ENCODE results near the gene CCDC85C. TPM values are rescaled to one million over a fixed set of nuclear protein-coding genes. Genes with fewer than 3 reads are reported as not detected.

Gene CCDC85C
- polyA plus RNA-seq, 1 experiment: 7.2 TPM

DNA sequence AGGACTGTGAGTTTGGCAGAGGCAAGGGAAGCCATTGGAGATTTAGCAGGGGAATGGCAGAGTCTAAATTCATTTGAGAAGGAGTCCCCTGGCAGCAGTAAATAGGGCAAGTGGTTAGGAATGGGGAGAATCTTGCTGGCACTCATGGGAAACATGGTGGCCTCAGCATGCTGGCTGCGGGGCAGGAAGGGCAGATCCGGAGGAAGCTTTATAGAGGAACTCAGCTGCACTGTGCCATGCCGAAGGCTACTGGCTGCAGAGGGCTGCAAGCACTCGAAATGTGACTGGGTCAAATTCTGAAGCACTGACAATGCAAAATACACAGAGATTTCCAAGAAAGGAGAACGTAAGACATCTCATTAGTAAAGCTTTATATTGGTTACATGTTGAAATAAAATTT lies 98.9 kb downstream of the CCDC85C start:
- no peak for DNase-seq (ENCODE audit: low read depth, low spot score)
- Histone ChIP-seq H3K27me3 (ENCODE audit: control insufficient read depth, insufficient read depth, low read length) (no peaks in the 10 kb centered on the region), H3K4me3 (ENCODE audit: low read depth, low read length) (no peak overlapping the region), H3K9me3 (ENCODE audit: control insufficient read depth, insufficient read depth, low read length) (no peaks in the 10 kb centered on the region; the same call in 1 of the 2 replicates), H3K27ac (ENCODE audit: low read depth, low read length) (peak overlapping the region; percentile 21)
- TF ChIP-seq, protein P1, sequence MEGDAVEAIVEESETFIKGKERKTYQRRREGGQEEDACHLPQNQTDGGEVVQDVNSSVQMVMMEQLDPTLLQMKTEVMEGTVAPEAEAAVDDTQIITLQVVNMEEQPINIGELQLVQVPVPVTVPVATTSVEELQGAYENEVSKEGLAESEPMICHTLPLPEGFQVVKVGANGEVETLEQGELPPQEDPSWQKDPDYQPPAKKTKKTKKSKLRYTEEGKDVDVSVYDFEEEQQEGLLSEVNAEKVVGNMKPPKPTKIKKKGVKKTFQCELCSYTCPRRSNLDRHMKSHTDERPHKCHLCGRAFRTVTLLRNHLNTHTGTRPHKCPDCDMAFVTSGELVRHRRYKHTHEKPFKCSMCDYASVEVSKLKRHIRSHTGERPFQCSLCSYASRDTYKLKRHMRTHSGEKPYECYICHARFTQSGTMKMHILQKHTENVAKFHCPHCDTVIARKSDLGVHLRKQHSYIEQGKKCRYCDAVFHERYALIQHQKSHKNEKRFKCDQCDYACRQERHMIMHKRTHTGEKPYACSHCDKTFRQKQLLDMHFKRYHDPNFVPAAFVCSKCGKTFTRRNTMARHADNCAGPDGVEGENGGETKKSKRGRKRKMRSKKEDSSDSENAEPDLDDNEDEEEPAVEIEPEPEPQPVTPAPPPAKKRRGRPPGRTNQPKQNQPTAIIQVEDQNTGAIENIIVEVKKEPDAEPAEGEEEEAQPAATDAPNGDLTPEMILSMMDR (IDR thresholded peaks at IDR 0.05; ENCODE audit: low read depth, low read length): no peak
- POLR2A ChIA-PET: no interaction called here
- CTCF ChIA-PET: no interaction called here

DNA sequence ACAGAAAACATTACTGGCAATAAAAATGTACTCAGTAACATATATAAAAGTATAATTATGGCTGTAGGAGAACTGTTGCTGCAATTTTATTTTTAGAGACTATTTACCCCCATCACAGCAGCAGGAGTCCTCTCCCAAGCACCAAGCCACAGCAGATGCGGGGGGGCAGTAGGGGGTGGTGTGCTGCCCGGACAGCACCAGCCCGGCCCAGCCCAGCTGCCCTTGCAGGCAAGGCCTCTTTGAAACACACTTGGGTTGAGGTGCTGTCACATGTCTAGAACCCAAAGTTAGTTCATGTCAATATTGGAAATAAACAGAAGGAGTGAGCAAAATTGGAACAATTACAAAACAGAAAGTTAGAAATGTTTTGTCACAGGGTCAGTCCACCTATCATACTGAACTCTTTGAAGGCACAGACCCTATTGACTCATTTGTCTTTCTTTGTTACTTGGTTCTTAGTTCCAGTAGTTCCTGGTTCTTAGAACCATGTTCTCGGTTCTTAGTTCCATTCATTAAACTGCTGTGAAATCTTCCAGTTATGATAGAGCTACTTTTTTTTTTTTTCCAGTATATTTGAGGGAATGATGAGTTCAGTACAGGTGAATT lies 100.1 kb downstream of the CCDC85C start:
- Histone ChIP-seq H3K4me3 (ENCODE audit: low read depth, low read length) (no peak overlapping the region), H3K27me3 (ENCODE audit: control insufficient read depth, insufficient read depth, low read length) (no peaks in the 10 kb centered on the region), H3K9me3 (ENCODE audit: control insufficient read depth, insufficient read depth, low read length) (no peaks in the 10 kb centered on the region; the same call in 1 of the 2 replicates), H3K27ac (ENCODE audit: low read depth, low read length) (no peak overlapping the region)
- POLR2A ChIA-PET: no interaction called here
- TF ChIP-seq, protein P1 (IDR thresholded peaks at IDR 0.05; ENCODE audit: low read depth, low read length): no peak
- CTCF ChIA-PET: interaction anchor here (0.6 to 0.7 kb wide), 3 partner anchors 14 to 127 kb away, joined by 3 to 5 read pairs (median 3); no protein-coding TSS in a partner anchor
- no peak for DNase-seq (ENCODE audit: low read depth, low spot score)

DNA sequence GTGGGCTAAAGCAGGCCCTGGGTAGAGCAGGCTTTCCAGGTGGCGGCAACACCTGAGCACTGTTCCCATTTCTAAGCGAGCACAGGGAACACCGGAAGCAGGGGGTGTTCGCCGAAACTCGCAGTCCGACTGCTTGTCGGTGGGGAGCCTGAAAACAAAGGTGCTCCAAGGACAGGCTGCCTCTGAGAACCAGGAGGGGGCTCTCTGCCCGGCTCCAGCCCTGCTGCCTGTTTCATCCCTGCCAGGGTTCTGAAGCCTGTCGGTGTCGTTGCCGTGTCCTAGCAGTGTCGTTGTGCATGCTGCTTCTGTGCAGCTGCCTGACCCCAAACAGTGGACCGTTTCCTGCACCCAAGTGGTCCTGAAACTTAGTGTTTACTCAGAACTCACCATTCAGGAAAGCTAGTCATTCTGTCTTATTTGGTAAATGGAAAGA lies 101.0 kb downstream of the CCDC85C start:
- POLR2A ChIA-PET: no interaction called here
- H3K27ac ChIP-seq (ENCODE audit: low read depth, low read length): no peak overlapping the region
- CTCF ChIA-PET: interaction anchor here (0.6 kb wide), 1 partner anchor 13 kb away, joined by 3 read pairs; no protein-coding TSS in a partner anchor
- no peak overlapping the region for H3K4me3 ChIP-seq (ENCODE audit: low read depth, low read length)
- no peaks in the 10 kb centered on the region for H3K27me3 ChIP-seq (ENCODE audit: control insufficient read depth, insufficient read depth, low read length)
- TF ChIP-seq, protein P1 (IDR thresholded peaks at IDR 0.05; ENCODE audit: low read depth, low read length): no peak
- no peaks in the 10 kb centered on the region; the same call in 1 of the 2 replicates for H3K9me3 ChIP-seq (ENCODE audit: control insufficient read depth, insufficient read depth, low read length)
- DNase-seq (ENCODE audit: low read depth, low spot score): no peak

DNA sequence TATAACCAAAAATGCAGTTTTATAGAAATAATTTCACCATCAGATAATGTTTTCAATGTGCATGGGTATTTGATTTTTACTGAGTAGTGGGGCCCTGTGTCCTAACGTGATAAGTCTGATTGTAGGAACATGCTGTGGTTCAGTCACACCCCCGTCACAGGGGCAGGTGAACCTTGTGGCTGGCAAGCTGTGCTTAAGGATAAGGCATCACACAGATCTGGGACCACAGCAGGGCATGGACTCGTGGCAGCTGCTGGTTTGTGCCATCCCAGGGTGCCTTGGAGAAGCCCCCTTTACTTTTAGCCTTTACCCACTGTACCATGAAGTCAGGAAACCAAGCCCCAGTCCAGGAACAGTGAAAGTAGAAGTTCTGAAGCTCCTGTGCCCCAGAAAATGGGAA lies 106.1 kb downstream of the CCDC85C start:
- ChIA-PET POLR2A (no interaction called here), CTCF (no interaction called here)
- no peaks in the 10 kb centered on the region for H3K27me3 ChIP-seq (ENCODE audit: control insufficient read depth, insufficient read depth, low read length)
- TF ChIP-seq, protein P1 (IDR thresholded peaks at IDR 0.05; ENCODE audit: low read depth, low read length): no peak
- H3K9me3 ChIP-seq (ENCODE audit: control insufficient read depth, insufficient read depth, low read length): no peaks in the 10 kb centered on the region; the same call in 1 of the 2 replicates
- H3K4me3 ChIP-seq (ENCODE audit: low read depth, low read length): no peak overlapping the region
- no peak overlapping the region for H3K27ac ChIP-seq (ENCODE audit: low read depth, low read length)
- no peak for DNase-seq (ENCODE audit: low read depth, low spot score)

DNA sequence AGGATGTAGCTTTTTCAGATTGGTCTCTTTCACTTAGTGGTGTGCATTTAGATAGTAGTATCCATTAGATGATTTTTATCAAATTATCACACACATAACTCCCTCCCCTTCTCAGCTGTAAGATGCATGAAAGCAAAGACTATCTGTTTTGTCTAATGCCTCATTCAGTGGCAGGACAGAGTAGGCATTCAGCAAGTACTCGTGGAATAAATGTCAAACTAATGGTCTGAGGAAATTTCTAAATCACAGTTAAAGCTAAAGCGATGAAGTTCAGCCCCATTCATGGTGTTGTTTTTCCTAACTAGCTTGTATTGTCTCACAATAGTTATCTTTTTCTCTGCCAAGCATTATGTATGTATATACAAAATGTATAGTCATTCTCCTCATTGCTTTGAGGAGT lies 106.7 kb downstream of the CCDC85C start:
- TF ChIP-seq, protein P1 (IDR thresholded peaks at IDR 0.05; ENCODE audit: low read depth, low read length): no peak
- POLR2A ChIA-PET: no interaction called here

More for the DNA sequence above, 106.7 kb downstream of the CCDC85C start:
- no peak overlapping the region for H3K4me3 ChIP-seq (ENCODE audit: low read depth, low read length)
- no peaks in the 10 kb centered on the region for H3K9me3 ChIP-seq (ENCODE audit: control insufficient read depth, insufficient read depth, low read length)
- CTCF ChIA-PET: no interaction called here
- no peak for DNase-seq (ENCODE audit: low read depth, low spot score)
- H3K27ac ChIP-seq (ENCODE audit: low read depth, low read length): no peak overlapping the region
- H3K27me3 ChIP-seq (ENCODE audit: control insufficient read depth, insufficient read depth, low read length): no peaks in the 10 kb centered on the region

All from AG04450 (cell line).